OCI-LY7 (cell line): ENCODE results near the gene TRAF3IP1.

Experiments
- CTCF ChIP-seq: fragments of 200-600 bp; sonication (generic); conservative IDR thresholded peaks from 2 replicates; pipeline ENCODE4 v1.5.1; 2014; ENCODE audit warnings: mild to moderate bottlenecking, antibody characterized with exemption, low read length, moderate library complexity, mixed read lengths
- EZH2phosphoT487 ChIP-seq: fragments of 200-600 bp; sonication (generic); IDR thresholded peaks from 2 replicates; pipeline ENCODE4 v1.6.1; 2018; ENCODE audit warnings: low read depth, borderline replicate concordance, mild to moderate bottlenecking, mixed run types, antibody characterized with exemption, low read length, moderate library complexity, mixed read lengths

- TF ChIP-seq CTCF: no peak
- no peak for TF ChIP-seq EZH2phosphoT487
Observed at GRCh38 chr2:238336793-238337444, 16.6 kb downstream of the TRAF3IP1 start.
